SK-N-SH (cell line): ENCODE data around the gene TTC21B. TPM values are rescaled to one million over a fixed set of nuclear protein-coding genes. Genes with fewer than 3 reads are reported as not detected.

Experiments
- CTCF ChIA-PET: fragments of 300-600, 350-600 bp; formaldehyde crosslinking; extraction: SDS; loops from one replicate; lab custom pipeline; 2021; lab: Yijun Ruan, JAX
- POLR2A ChIA-PET: fragments of 350-600 bp; sonication (Branson Sonifier 250); formaldehyde crosslinking; extraction: SDS; loops from one replicate; lab custom pipeline; 2020; ENCODE audit warnings: antibody characterized with exemption, inconsistent platforms; lab: Yijun Ruan, JAX
- DNase-seq: peaks from one replicate; pipeline ENCODE4 v3.0.0; 2012
- H2AFZ ChIP-seq: fragments of 200-600 bp; sonication (generic); 2 replicates; pipeline ENCODE4 v1.8.1; 2016; ENCODE audit warnings: antibody characterized with exemption, mild to moderate bottlenecking, low read depth
- H3F3A ChIP-seq: fragments of 200-600 bp; sonication (generic); replicated peaks from 2 replicates; pipeline ENCODE3; 2016; ENCODE audit warnings: antibody characterized with exemption, mild to moderate bottlenecking; ENCODE audit not compliant: insufficient read depth
- H3K27ac ChIP-seq, 2 experiments: fragments of 200-500 bp in 1 of 2; fragments of 200-600 bp in 1 of 2; sonication (Bioruptor generic) in 1 of 2; sonication (generic), shearing (Covaris generic) in 1 of 2; 2 replicates each; pipeline versions ENCODE4 v1.5.1 to v1.6.1; 2014 to 2016; ENCODE audit warnings: low read depth in 2 of 2, inconsistent platforms in 1 of 2, low read length in 1 of 2, mild to moderate bottlenecking in 1 of 2, mixed read lengths in 1 of 2
- H3K27me3 ChIP-seq: fragments of 200-600 bp; sonication (generic), shearing (Covaris generic); 2 replicates; pipeline ENCODE4 v1.6.1; 2016; ENCODE audit warnings: mixed run types; ENCODE audit not compliant: insufficient read depth
- H3K36me3 ChIP-seq, 2 experiments: fragments of 200-500 bp in 1 of 2; fragments of 200-600 bp in 1 of 2; sonication (Bioruptor generic) in 1 of 2; sonication (generic) in 1 of 2; replicated peaks in 1 of 2; 2 replicates each; pipeline versions ENCODE3 to v1.5.1; 2014 to 2016; ENCODE audit warnings: low read length in 1 of 2, mild to moderate bottlenecking in 1 of 2; ENCODE audit not compliant: insufficient read depth in 2 of 2, control insufficient read depth in 1 of 2
- H3K4me1 ChIP-seq, 2 experiments: fragments of 200-500 bp in 1 of 2; fragments of 200-600 bp in 1 of 2; sonication (Bioruptor generic) in 1 of 2; sonication (generic), shearing (Covaris generic) in 1 of 2; 2 replicates each; pipeline versions ENCODE4 v1.5.1 to v1.6.1; 2014 to 2016; ENCODE audit warnings: low read depth in 1 of 2, low read length in 1 of 2, mixed run types in 1 of 2; ENCODE audit not compliant: insufficient read depth in 2 of 2, control insufficient read depth in 1 of 2
- H3K4me2 ChIP-seq: fragments of 200-600 bp; sonication (generic), shearing (Covaris generic); 2 replicates; pipeline ENCODE4 v1.6.1; 2017; ENCODE audit warnings: mixed run types
- H3K4me3 ChIP-seq, 2 experiments: fragments of 200-500 bp in 1 of 2; fragments of 200-600 bp in 1 of 2; sonication (Bioruptor generic) in 1 of 2; sonication (generic), shearing (Covaris generic) in 1 of 2; 2 replicates each; pipeline versions ENCODE4 v1.5.1 to v1.8.1; 2014 to 2016; ENCODE audit warnings: low read depth in 2 of 2, inconsistent platforms in 1 of 2, low read length in 1 of 2, mild to moderate bottlenecking in 1 of 2, mixed read lengths in 1 of 2, moderate library complexity in 1 of 2
- H3K79me2 ChIP-seq: fragments of 200-600 bp; sonication (generic); 2 replicates; pipeline ENCODE4 v1.8.1; 2017; ENCODE audit warnings: mild to moderate bottlenecking; ENCODE audit not compliant: insufficient read depth
- H3K9ac ChIP-seq: fragments of 200-600 bp; sonication (generic); 2 replicates; pipeline ENCODE4 v1.6.1; 2017; ENCODE audit warnings: mixed run types
- H3K9me2 ChIP-seq: fragments of 200-600 bp; sonication (generic); 2 replicates; pipeline ENCODE4 v1.6.1; 2017; ENCODE audit warnings: mixed run types
- H3K9me3 ChIP-seq: fragments of 200-600 bp; sonication (generic); 2 replicates; pipeline ENCODE4 v1.6.1; 2017; ENCODE audit warnings: mixed run types, mild to moderate bottlenecking, moderate library complexity
- H4K20me1 ChIP-seq: fragments of 200-600 bp; sonication (generic); 2 replicates; pipeline ENCODE4 v1.6.1; 2017; ENCODE audit warnings: mild to moderate bottlenecking, mixed run types; ENCODE audit not compliant: insufficient read depth
- CTCF ChIP-seq: fragments of 200-600 bp; sonication (generic); IDR thresholded peaks from 2 replicates; pipeline ENCODE4 v1.6.1; 2017; ENCODE audit warnings: antibody characterized with exemption, mild to moderate bottlenecking, moderate library complexity
- EP300 ChIP-seq, 2 experiments: IDR thresholded peaks; 2 replicates each; pipeline versions ENCODE4 v1.4.0 to v1.6.1; 2012; ENCODE audit warnings: borderline replicate concordance in 1 of 2, low read depth in 1 of 2, low read length in 1 of 2
- EZH2phosphoT487 ChIP-seq: fragments of 200-600 bp; sonication (generic); IDR thresholded peaks from 2 replicates; pipeline ENCODE4 v1.6.1; 2017; ENCODE audit warnings: low read depth, mixed run types, mild to moderate bottlenecking, antibody characterized with exemption, moderate library complexity, borderline replicate concordance
- IRF3 ChIP-seq: fragments of 150-350 bp; IDR thresholded peaks from 2 replicates; pipeline ENCODE4 v1.6.1; 2016; ENCODE audit warnings: mild to moderate bottlenecking, low read depth, low read length
- MEF2A ChIP-seq: IDR thresholded peaks from 2 replicates; pipeline ENCODE4 v1.4.0; 2012; ENCODE audit warnings: low read depth, borderline replicate concordance
- MXI1 ChIP-seq: IDR thresholded peaks from 2 replicates; pipeline ENCODE4 v1.6.1; 2012; ENCODE audit warnings: mild to moderate bottlenecking, low read depth, low read length, improper control_type of control experiment
- PBX3 ChIP-seq: IDR thresholded peaks from 2 replicates; pipeline ENCODE4; 2012
- POLR2AphosphoS5 ChIP-seq: IDR thresholded peaks from 2 replicates; pipeline ENCODE4 v1.6.1; 2012; ENCODE audit warnings: low read depth, low read length
- RAD21 ChIP-seq: IDR thresholded peaks from 2 replicates; pipeline ENCODE4 v1.6.1; 2012; ENCODE audit warnings: mild to moderate bottlenecking, low read length
- REST ChIP-seq: IDR thresholded peaks from 2 replicates; pipeline ENCODE4 v1.6.1; 2012; ENCODE audit warnings: mild to moderate bottlenecking, low read depth, low read length, moderate library complexity
- SMC3 ChIP-seq: IDR thresholded peaks from 2 replicates; pipeline ENCODE4 v1.6.1; 2012; ENCODE audit warnings: low read depth, low read length, improper control_type of control experiment
- TAF1 ChIP-seq: IDR thresholded peaks from 2 replicates; pipeline ENCODE4 v1.6.1; 2012; ENCODE audit warnings: low read depth, mild to moderate bottlenecking, low read length, moderate library complexity, borderline replicate concordance
- YY1 ChIP-seq: IDR thresholded peaks from 2 replicates; pipeline ENCODE4 v1.4.0; 2012; ENCODE audit warnings: low read depth, mild to moderate bottlenecking
- ZBTB33 ChIP-seq: IDR thresholded peaks from 2 replicates; pipeline ENCODE4 v1.4.0; 2012; ENCODE audit warnings: low read depth, borderline replicate concordance
- WGBS: methylation state at CpG from one replicate; pipeline ENCODE4 v1.1.6; 2017; ENCODE audit warnings: low lambda C conversion rate; 5-methylcytosine and 5-hydroxymethylcytosine counted together
- polyA plus RNA-seq, 3 experiments: library from polyadenylated mRNA; depleted of rRNA; stranded (reverse); fragments of >200 nt; gene quantifications; 2 replicates each; pipeline ENCODE4 v1.2.3, GENCODE V29; 2012

Gene TTC21B
- polyA plus RNA-seq, 1 of the 3 experiments (the other 2 are of a cell fraction), result 10.1 TPM

- no peak overlapping the region for H3K4me3 ChIP-seq
- H4K20me1 ChIP-seq, result no peaks in the 10 kb centered on the region
- H3K79me2 ChIP-seq, result no peaks in the 10 kb centered on the region
- no peaks in the 10 kb centered on the region for H3K9me2 ChIP-seq
- DNase-seq, result no peak
- H3K27me3 ChIP-seq, result no peaks in the 10 kb centered on the region
- CTCF ChIA-PET, result interaction anchor here (1.2 kb wide), 2 partner anchors 99 to 171 kb away, joined by 3 read pairs; no protein-coding TSS in a partner anchor
- peaks cover 0 to 5% of the 10 kb centered on the region in 2 experiments; a peak in 2 of 4 replicates for H3K4me1 ChIP-seq
- H3K9ac ChIP-seq, result no peak overlapping the region
- POLR2A ChIA-PET, result no interaction called here
- TF ChIP-seq RAD21 (no peak), SMC3 (no peak), PBX3 (no peak), MXI1 (no peak), TAF1 (no peak)
- TF ChIP-seq, all 33 proteins: peak for 0
- Histone ChIP-seq H3F3A (no peaks in the 10 kb centered on the region), H2AFZ (no peak overlapping the region), H3K27ac (no peak overlapping the region), H3K36me3 (no peaks in the 10 kb centered on the region), H3K4me2 (no peak overlapping the region), H3K9me3 (no peaks in the 10 kb centered on the region)
- WGBS, result 85% methylated on average over 3 of the region's 3 CpGs
These were observed 4.9 kb upstream of the TTC21B start for GRCh38 chr2:165958313-165958960.

GRCh38 chr2:165957030-165957675, 3.6 kb upstream of the TTC21B start:
- Histone ChIP-seq H3K4me2 (no peak overlapping the region), H4K20me1 (no peaks in the 10 kb centered on the region), H3K4me1 (peaks cover 0 to 5% of the 10 kb centered on the region in 2 experiments; a peak in 2 of 4 replicates), H3K79me2 (peaks cover 12% of the 10 kb centered on the region), H3K4me3 (no peak overlapping the region), H3K9ac (no peak overlapping the region), H3K9me2 (no peaks in the 10 kb centered on the region), H2AFZ (no peak overlapping the region), H3K27me3 (no peaks in the 10 kb centered on the region), H3K27ac (no peak overlapping the region), H3K36me3 (no peaks in the 10 kb centered on the region), H3K9me3 (no peaks in the 10 kb centered on the region), H3F3A (no peaks in the 10 kb centered on the region)
- no peak for DNase-seq
- WGBS, result 96% methylated on average over 45 of the region's 60 CpGs
- CTCF ChIA-PET, result interaction anchor here (1.2 to 5.3 kb wide), 2 partner anchors 100 to 171 kb away, joined by 3 to 44 read pairs; partner anchors contain the start of gene SCN1A
- POLR2A ChIA-PET, result no interaction called here
- TF ChIP-seq ZBTB33 (no peak), CTCF (no peak), EZH2phosphoT487 (no peak), POLR2AphosphoS5 (no peak), EP300 (IDR thresholded peaks at IDR 0.05; ENCODE audit: borderline replicate concordance in 1 of 2, low read depth in 1 of 2, low read length in 1 of 2) (no peak), MEF2A (no peak), TAF1 (no peak), REST (no peak), YY1 (no peak), IRF3 (no peak)
